CD14-positive monocyte (primary cell): ENCODE measurements around the gene CCT3. TPM values are rescaled to one million over a fixed set of nuclear protein-coding genes. Genes with fewer than 3 reads are reported as not detected.

Experiments
- DNase-seq, 3 donors: peaks; one replicate each; pipeline ENCODE4 v3.0.0-alpha.2; 2011 to 2022
- H2AFZ ChIP-seq: 2 replicates; pipeline ENCODE4 v1.6.0; 2012; ENCODE audit warnings: mild to moderate bottlenecking, low read depth, low read length, inconsistent platforms; ENCODE audit not compliant: insufficient read depth, poor library complexity, severe bottlenecking
- H3K27ac ChIP-seq, 2 donors: 1 replicate in 1 of 2; 2 replicates in 1 of 2; pipeline ENCODE4 v1.5.1; 2012 to 2013; ENCODE audit warnings: low read length in 2 of 2, control low read depth in 1 of 2, inconsistent platforms in 1 of 2, low read depth in 1 of 2, mild to moderate bottlenecking in 1 of 2
- H3K27me3 ChIP-seq, 2 donors: one replicate each; pipeline versions ENCODE4 v1.6.0 to v1.6.1; 2011 to 2013; ENCODE audit warnings: low read length in 2 of 2; ENCODE audit not compliant: control insufficient read depth in 2 of 2, insufficient read depth in 2 of 2
- H3K36me3 ChIP-seq, 2 donors: replicated peaks in 1 of 2; 1 replicate in 1 of 2; 2 replicates in 1 of 2; pipeline versions ENCODE4 v1.5.1 to v1.6.1; 2012 to 2013; ENCODE audit warnings: low read length in 2 of 2, control low read depth in 1 of 2, inconsistent platforms in 1 of 2, mild to moderate bottlenecking in 1 of 2; ENCODE audit not compliant: insufficient read depth in 2 of 2, control insufficient read depth in 1 of 2
- H3K4me1 ChIP-seq, 2 donors: 1 replicate in 1 of 2; 2 replicates in 1 of 2; pipeline versions ENCODE4 v1.5.1 to v1.6.1; 2012 to 2013; ENCODE audit warnings: low read length in 2 of 2, control low read depth in 1 of 2, inconsistent platforms in 1 of 2, mild to moderate bottlenecking in 1 of 2, moderate library complexity in 1 of 2; ENCODE audit not compliant: insufficient read depth in 2 of 2, control insufficient read depth in 1 of 2
- H3K4me2 ChIP-seq: replicated peaks from 2 replicates; pipeline ENCODE3; 2012; ENCODE audit warnings: low read length, moderate library complexity, mild to moderate bottlenecking; ENCODE audit not compliant: poor library complexity, severe bottlenecking; ENCODE audit errors: extremely low read depth
- H3K4me3 ChIP-seq, 3 experiments: fragments of 200-600 bp in 1 of 3; sonication (generic) in 1 of 3; replicated peaks in 1 of 3; 1 replicate in 2 of 3; 2 replicates in 1 of 3; pipeline ENCODE4 v1.5.1; 2011 to 2013; ENCODE audit warnings: low read length in 3 of 3, mild to moderate bottlenecking in 3 of 3, control low read depth in 2 of 3, low read depth in 2 of 3, inconsistent platforms in 1 of 3, moderate library complexity in 1 of 3
- H3K79me2 ChIP-seq: 2 replicates; pipeline ENCODE4 v1.6.0; 2012; ENCODE audit warnings: mild to moderate bottlenecking, control low read depth, inconsistent platforms, low read length, moderate library complexity; ENCODE audit not compliant: insufficient read depth
- H3K9ac ChIP-seq: 2 replicates; pipeline ENCODE4 v1.6.0; 2017; ENCODE audit warnings: low read length, mild to moderate bottlenecking; ENCODE audit not compliant: insufficient read depth, poor library complexity, severe bottlenecking
- H3K9me3 ChIP-seq, 2 donors: replicated peaks in 1 of 2; 1 replicate in 1 of 2; 2 replicates in 1 of 2; pipeline versions ENCODE4 v1.5.1 to v1.6.1; 2012 to 2013; ENCODE audit warnings: low read length in 2 of 2, control low read depth in 1 of 2; ENCODE audit not compliant: control insufficient read depth in 1 of 2, insufficient read depth in 1 of 2
- H4K20me1 ChIP-seq: 2 replicates; pipeline ENCODE4 v1.6.0; 2012; ENCODE audit warnings: mild to moderate bottlenecking, low read length, control low read depth, moderate library complexity; ENCODE audit not compliant: insufficient read depth
- H3K27ac Mint-ChIP-seq, 7 donors: one replicate each; pipeline ENCODE4 v1.8.0; 2020; ENCODE audit warnings: mild to moderate bottlenecking in 7 of 7, mixed read lengths in 7 of 7, moderate library complexity in 6 of 7, inconsistent platforms in 2 of 7
- H3K27me3 Mint-ChIP-seq, 3 donors: one replicate each; pipeline ENCODE4 v1.8.0; 2021 to 2022; ENCODE audit warnings: low read depth in 3 of 3, mild to moderate bottlenecking in 3 of 3, mixed read lengths in 3 of 3, moderate library complexity in 3 of 3, inconsistent platforms in 1 of 3
- H3K36me3 Mint-ChIP-seq, 2 donors: one replicate each; pipeline ENCODE4 v1.8.0; 2020; ENCODE audit warnings: mixed read lengths in 2 of 2, inconsistent platforms in 1 of 2, mild to moderate bottlenecking in 1 of 2
- H3K4me1 Mint-ChIP-seq: one replicate; pipeline ENCODE4 v1.8.0; 2020; ENCODE audit warnings: mild to moderate bottlenecking, mixed read lengths
- H3K4me3 Mint-ChIP-seq, 2 donors: one replicate each; pipeline ENCODE4 v1.8.0; 2020; ENCODE audit warnings: mild to moderate bottlenecking in 2 of 2, mixed read lengths in 2 of 2, moderate library complexity in 1 of 2
- H3K9me3 Mint-ChIP-seq, 7 donors: one replicate each; pipeline ENCODE4 v1.8.0; 2020 to 2022; ENCODE audit warnings: mixed read lengths in 7 of 7, mild to moderate bottlenecking in 6 of 7, moderate library complexity in 6 of 7, inconsistent platforms in 2 of 7
- CTCF ChIP-seq: fragments of 200-600 bp; IDR thresholded peaks from one replicate; pipeline ENCODE4 v1.8.0; 2022; ENCODE audit warnings: antibody characterized with exemption, mild to moderate bottlenecking
- WGBS: methylation state at CpG from one replicate; pipeline ENCODE4 v1.1.5; 2013; ENCODE audit warnings: missing lambda C conversion rate; ENCODE audit not compliant: insufficient coverage; 5-methylcytosine and 5-hydroxymethylcytosine counted together
- intact Hi-C, 2 donors: fragments of 100-400 bp; cut with micrococcal nuclease; formaldehyde crosslinking; loops; one replicate each; pipeline versions ENCODE4 v1.15.0 to v1.15.1; 2023
- polyA plus RNA-seq, 3 donors: library from polyadenylated mRNA; depleted of rRNA in 1 of 3; unstranded in 2 of 3; stranded (reverse) in 1 of 3; fragments of 300-500 nt in 2 of 3; fragments of >200 nt in 1 of 3; fragmentation: Illumina TruSeq in 2 of 3; gene quantifications; 1 replicate in 2 of 3; 2 replicates in 1 of 3; pipeline ENCODE4 v1.2.3, GENCODE V29; 2012 to 2021

CCT3 gene
- polyA plus RNA-seq, 3 donors = 65.3 to 97.3 (median 94.8) TPM

DNA sequence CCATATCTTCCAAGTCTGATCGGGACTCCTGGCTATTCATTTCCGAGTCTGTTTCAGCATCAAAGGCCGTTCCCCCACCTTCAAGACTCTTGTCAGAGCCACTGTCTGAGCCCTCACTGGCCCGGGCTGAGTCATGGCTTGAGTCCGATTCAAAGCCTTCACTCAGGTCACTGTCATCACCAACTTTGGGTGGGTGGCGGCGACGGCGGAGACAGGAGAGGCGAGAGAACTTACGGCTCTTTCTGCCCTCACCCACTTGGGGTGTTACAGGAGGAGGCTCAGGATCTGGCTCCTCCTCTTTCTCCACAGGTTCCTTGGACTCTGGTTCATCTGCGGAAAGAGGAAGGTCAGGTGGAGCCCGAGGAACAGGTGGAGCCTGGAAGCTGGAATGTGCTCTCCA, 72.0 kb downstream of the CCT3 start:
- peaks cover 0 to 3% (median 0%) of the 10 kb centered on the region in 7 donors for H3K9me3 Mint-ChIP-seq
- no peak overlapping the region for H3K9ac ChIP-seq
- peaks cover 0 to 2% (median 0%) of the 10 kb centered on the region in 3 donors for H3K27me3 Mint-ChIP-seq
- no peak overlapping the region for H3K27ac ChIP-seq
- peaks cover 77 to 96% of the 10 kb centered on the region in 2 donors for H3K36me3 Mint-ChIP-seq
- H4K20me1 ChIP-seq = peaks cover 61% of the 10 kb centered on the region
- no peak overlapping the region for H3K4me3 Mint-ChIP-seq
- WGBS = 93% methylated on average over 5 of the region's 13 CpGs
- no peak overlapping the region for H3K4me3 ChIP-seq
- H3K4me1 ChIP-seq = no peaks in the 10 kb centered on the region
- H3K4me1 Mint-ChIP-seq = no peaks in the 10 kb centered on the region
- H2AFZ ChIP-seq = no peak overlapping the region
- H3K36me3 ChIP-seq = peaks cover 93 to 100% of the 10 kb centered on the region in 2 donors
- H3K27me3 ChIP-seq = no peaks in the 10 kb centered on the region
- peaks cover 7% of the 10 kb centered on the region for H3K79me2 ChIP-seq
- TF ChIP-seq CTCF = no peak
- no peak overlapping the region for H3K4me2 ChIP-seq
- peak overlapping the region in 1 of 7 donors; percentile 13 for H3K27ac Mint-ChIP-seq
- no peak for DNase-seq
- intact Hi-C loops = no loop called here
- H3K9me3 ChIP-seq = no peaks in the 10 kb centered on the region

GRCh38 chr1:156263288-156263655, 74.8 kb downstream of the CCT3 start:
- DNase-seq = no peak
- no peak overlapping the region for H3K4me3 ChIP-seq
- H3K4me2 ChIP-seq = no peak overlapping the region
- peaks cover 85 to 99% of the 10 kb centered on the region in 2 donors for H3K36me3 Mint-ChIP-seq
- no peaks in the 10 kb centered on the region for H3K9me3 ChIP-seq
- H3K27ac Mint-ChIP-seq = no peak overlapping the region
- H3K9ac ChIP-seq = no peak overlapping the region
- no peaks in the 10 kb centered on the region for H3K4me1 Mint-ChIP-seq
- peaks cover 0 to 3% (median 0%) of the 10 kb centered on the region in 7 donors for H3K9me3 Mint-ChIP-seq
- intact Hi-C loops = loop anchor here in 1 of 2 donors (5.0 kb wide), 1 partner anchor 44 kb away; no protein-coding TSS in a partner anchor
- H3K4me3 Mint-ChIP-seq = no peak overlapping the region
- no peak overlapping the region for H3K27ac ChIP-seq
- H3K79me2 ChIP-seq = peaks cover 5% of the 10 kb centered on the region
- WGBS = 100% methylated on average over 8 of the region's 9 CpGs
- no peak overlapping the region for H2AFZ ChIP-seq
- H3K27me3 ChIP-seq = no peaks in the 10 kb centered on the region
- no peaks in the 10 kb centered on the region for H3K27me3 Mint-ChIP-seq
- H3K36me3 ChIP-seq = peaks cover 96 to 100% of the 10 kb centered on the region in 2 donors
- peaks cover 62% of the 10 kb centered on the region for H4K20me1 ChIP-seq
- no peak for TF ChIP-seq CTCF
- H3K4me1 ChIP-seq = no peaks in the 10 kb centered on the region
